ENCODE results near the gene RAD51B.

GRCh38 chr14:68468437-68469207 lies 649.0 kb downstream of the RAD51B start:
- TF ChIP-seq CTCF (IDR thresholded peaks at IDR 0.05) = no peak
- peak in 2 of 3 donors; percentile 22 to 38 for TF ChIP-seq POLR2AphosphoS5 (IDR thresholded peaks at IDR 0.05)
- TF ChIP-seq POLR2A (IDR thresholded peaks at IDR 0.05) = no peak
- TF ChIP-seq EP300 (IDR thresholded peaks at IDR 0.05) = no peak
